Cardiac fibroblast (primary cell): ENCODE measurements around the gene ENPP4.

Experiments
- DNase-seq, 2 donors: peaks; one replicate each; pipeline versions ENCODE4 v3.0.0 to v3.0.0-alpha.2; 2010; ENCODE audit warnings: low read depth in 2 of 2
- H3K4me3 ChIP-seq, 2 donors: replicated peaks in 1 of 2; 1 replicate in 1 of 2; 2 replicates in 1 of 2; pipeline ENCODE4 v1.5.1; 2011; ENCODE audit warnings: low read depth in 2 of 2, low read length in 2 of 2, mild to moderate bottlenecking in 2 of 2, moderate library complexity in 1 of 2
- TF ChIP-seq, protein P1 (sequence below): IDR thresholded peaks from one replicate; pipeline ENCODE4 v1.5.1; 2011; ENCODE audit warnings: low read depth, mild to moderate bottlenecking, low read length, inconsistent platforms

ENPP4 gene

DNA sequence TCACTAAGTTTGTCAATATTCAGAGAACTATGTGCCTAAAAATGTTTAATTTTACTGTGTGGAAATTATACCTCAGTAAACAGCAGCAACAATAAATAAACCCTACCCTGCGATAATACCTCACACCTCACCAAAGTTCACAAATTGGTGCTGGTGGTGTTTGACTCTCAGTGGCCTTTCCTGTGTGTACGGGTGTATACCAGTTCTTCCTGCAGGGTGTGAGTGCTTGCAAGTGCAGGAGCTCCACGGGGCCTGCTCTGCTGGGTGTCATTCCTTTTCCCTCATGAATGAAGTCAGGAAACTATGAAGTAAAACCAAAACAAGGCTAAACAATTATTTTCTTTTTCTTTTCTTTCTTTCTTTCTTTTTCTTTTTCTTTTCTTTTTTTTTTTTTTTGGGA, 45.1 kb downstream of the ENPP4 start:
- no peak for DNase-seq
- TF ChIP-seq, protein P1, sequence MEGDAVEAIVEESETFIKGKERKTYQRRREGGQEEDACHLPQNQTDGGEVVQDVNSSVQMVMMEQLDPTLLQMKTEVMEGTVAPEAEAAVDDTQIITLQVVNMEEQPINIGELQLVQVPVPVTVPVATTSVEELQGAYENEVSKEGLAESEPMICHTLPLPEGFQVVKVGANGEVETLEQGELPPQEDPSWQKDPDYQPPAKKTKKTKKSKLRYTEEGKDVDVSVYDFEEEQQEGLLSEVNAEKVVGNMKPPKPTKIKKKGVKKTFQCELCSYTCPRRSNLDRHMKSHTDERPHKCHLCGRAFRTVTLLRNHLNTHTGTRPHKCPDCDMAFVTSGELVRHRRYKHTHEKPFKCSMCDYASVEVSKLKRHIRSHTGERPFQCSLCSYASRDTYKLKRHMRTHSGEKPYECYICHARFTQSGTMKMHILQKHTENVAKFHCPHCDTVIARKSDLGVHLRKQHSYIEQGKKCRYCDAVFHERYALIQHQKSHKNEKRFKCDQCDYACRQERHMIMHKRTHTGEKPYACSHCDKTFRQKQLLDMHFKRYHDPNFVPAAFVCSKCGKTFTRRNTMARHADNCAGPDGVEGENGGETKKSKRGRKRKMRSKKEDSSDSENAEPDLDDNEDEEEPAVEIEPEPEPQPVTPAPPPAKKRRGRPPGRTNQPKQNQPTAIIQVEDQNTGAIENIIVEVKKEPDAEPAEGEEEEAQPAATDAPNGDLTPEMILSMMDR = no peak
- H3K4me3 ChIP-seq = no peak overlapping the region

DNA sequence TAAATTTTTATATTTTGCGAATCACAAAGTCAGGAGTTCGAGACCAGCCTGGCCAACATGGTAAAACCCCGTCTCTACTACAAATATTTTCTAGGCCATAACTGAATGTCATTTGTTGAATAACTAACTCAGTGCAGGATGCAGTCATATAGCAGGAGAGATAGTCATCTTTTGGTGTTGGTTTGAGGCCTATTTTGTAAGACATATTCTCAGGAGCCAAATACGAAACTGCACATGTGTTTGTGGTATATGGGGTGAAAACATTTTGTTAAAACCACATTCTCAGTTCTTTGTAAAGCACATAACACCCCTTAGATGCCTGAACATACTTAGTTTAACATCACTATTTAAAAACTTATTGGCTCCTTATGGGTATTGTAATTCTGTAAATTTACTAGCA, 45.7 kb downstream of the ENPP4 start:
- TF ChIP-seq, protein P1 = no peak
- no peak overlapping the region for H3K4me3 ChIP-seq
- DNase-seq = no peak

DNA sequence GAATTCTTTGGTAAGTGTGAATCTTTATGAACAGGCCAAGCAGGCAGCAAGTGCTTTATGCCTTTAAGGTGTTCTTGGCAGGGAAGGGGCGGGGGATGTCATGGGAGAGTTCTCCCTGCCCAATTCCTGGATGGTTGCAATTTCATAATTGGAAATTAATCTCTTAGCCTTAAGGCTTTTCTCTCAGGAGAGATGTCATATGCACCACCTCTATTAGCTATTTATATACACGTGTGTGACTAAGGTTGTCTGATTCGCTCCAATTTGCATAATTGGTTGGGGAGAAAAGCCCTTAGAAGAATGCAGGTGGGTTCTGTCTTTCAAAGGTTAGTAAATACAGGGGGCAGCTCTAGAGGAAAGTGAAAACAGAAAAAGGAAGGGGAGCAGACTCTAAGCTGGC, 46.2 kb downstream of the ENPP4 start:
- no peak for DNase-seq
- no peak overlapping the region for H3K4me3 ChIP-seq
- TF ChIP-seq, protein P1 = no peak

DNA sequence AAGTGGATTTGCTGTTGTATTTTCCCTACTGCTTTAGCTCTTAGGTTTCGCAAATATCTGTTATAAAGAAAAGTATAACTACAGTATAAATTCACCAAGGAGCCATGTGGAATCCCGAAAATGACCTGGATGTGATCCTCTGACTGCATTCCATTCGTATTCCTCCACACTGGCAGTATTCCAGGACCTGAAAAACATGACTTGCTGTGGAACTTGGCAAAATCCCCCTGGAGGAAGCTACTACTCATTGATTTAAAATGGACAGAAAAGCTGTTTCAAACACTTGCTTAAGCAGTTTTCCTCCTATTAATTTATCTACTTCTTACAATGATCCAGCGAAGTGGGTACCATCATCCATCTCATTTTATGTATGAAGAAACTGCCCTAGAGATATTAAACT, 54.3 kb downstream of the ENPP4 start:
- TF ChIP-seq, protein P1 = peak; percentile 9
- H3K4me3 ChIP-seq = no peak overlapping the region
- peak; percentile 90 to 92 for DNase-seq

DNA sequence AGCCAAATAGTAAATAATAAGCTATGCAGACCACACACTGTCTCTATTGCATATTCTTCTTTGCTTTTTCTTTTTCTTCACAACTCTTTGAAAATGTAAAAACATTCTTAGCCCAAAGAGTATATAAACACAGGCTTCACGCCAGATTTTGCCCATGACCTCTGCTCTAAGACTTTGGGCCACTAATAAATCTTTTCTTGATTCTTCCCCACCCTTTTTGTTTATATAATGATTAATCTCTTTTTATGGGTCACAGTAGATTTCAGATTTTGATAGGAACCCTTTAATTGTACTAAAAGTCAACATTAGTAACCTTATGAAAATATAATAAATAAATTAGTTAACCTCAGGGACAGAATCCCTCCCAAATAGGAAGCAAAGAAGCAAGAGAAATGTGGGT, 56.8 kb downstream of the ENPP4 start:
- TF ChIP-seq, protein P1 = no peak
- DNase-seq = no peak
- no peak overlapping the region for H3K4me3 ChIP-seq

DNA sequence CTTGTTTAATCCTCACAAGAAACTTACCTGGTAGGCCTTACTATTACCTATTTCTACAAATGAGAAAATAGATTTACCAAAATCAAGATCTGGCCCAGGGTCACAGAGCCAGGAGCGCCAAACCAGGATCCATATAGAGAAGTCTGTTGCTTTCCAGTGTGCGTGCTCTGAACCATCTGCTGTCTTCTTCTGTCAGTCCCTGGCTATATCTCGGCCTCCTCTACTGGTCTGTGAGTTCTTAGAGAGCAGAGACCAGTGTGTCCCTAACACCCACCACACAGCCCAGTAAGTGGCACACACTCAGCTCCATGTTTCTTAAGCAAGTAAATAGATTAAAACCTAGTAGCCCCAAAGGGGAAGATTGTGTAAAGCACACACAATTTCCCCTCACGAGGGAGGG, 59.9 kb downstream of the ENPP4 start:
- TF ChIP-seq, protein P1 = no peak
- DNase-seq = no peak
- no peak overlapping the region for H3K4me3 ChIP-seq

DNA sequence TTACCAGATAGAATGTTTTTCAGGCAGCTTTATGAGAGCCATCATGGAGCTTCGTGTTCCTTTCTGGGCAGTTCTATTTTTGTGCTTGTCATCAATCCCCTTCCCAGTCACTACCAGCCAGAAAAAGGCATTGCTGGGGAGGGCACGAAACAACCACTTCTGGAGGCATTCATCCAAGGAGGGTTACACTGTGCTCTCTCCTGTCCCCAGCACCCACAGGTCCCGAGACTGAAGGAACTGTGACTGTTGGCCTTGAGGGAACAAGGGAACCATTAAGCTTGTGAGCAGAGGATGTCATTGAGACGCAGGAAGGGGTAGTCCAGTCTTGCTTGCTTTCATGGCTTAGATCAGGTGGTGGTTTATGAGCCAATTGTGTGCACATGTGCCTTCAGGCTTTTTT, 61.1 kb downstream of the ENPP4 start:
- no peak overlapping the region for H3K4me3 ChIP-seq
- TF ChIP-seq, protein P1 = no peak
- DNase-seq = no peak
